Calu3 (cell line): ENCODE measurements around the gene NTRK1. TPM values are rescaled to one million over a fixed set of nuclear protein-coding genes. Genes with fewer than 3 reads are reported as not detected.

Experiments used
- BruUV-seq: library from RNA; stranded (reverse); fragments of 400-500 nt; replicated peaks from 2 replicates; lab custom pipeline; 2021; lab: Mats Ljungman, UMichigan
- CTCF ChIA-PET: fragments of 300-600 bp; sonication (Branson Sonifier 250); formaldehyde crosslinking; loops from one replicate; lab custom pipeline; 2022; ENCODE audit warnings: antibody characterized with exemption; lab: Charles Lee
- DNase-seq: peaks from one replicate; pipeline ENCODE4 v3.0.0; 2022
- H3K27ac Mint-ChIP-seq: one replicate; pipeline ENCODE4 v1.8.0; 2022; ENCODE audit warnings: mixed read lengths; ENCODE audit not compliant: unreplicated experiment
- H3K27me3 Mint-ChIP-seq: one replicate; pipeline ENCODE4 v1.8.0; 2022; ENCODE audit warnings: mixed read lengths; ENCODE audit not compliant: unreplicated experiment
- H3K36me3 Mint-ChIP-seq: one replicate; pipeline ENCODE4 v1.8.0; 2022; ENCODE audit warnings: mild to moderate bottlenecking, moderate library complexity, mixed read lengths; ENCODE audit not compliant: insufficient read depth, unreplicated experiment
- H3K4me1 Mint-ChIP-seq: one replicate; pipeline ENCODE4 v1.8.0; 2022; ENCODE audit warnings: mild to moderate bottlenecking, low read depth, mixed read lengths; ENCODE audit not compliant: unreplicated experiment
- H3K4me3 Mint-ChIP-seq: one replicate; pipeline ENCODE4 v1.8.0; 2022; ENCODE audit warnings: mild to moderate bottlenecking, low read depth, moderate library complexity, mixed read lengths; ENCODE audit not compliant: unreplicated experiment
- H3K9me3 Mint-ChIP-seq: one replicate; pipeline ENCODE4 v1.8.0; 2022; ENCODE audit warnings: low read depth, mixed read lengths; ENCODE audit not compliant: unreplicated experiment
- CTCF ChIP-seq: fragments of 200-600 bp; IDR thresholded peaks from one replicate; pipeline ENCODE4 v1.8.0; 2022; ENCODE audit warnings: antibody characterized with exemption; ENCODE audit not compliant: unreplicated experiment
- intact Hi-C: fragments of 100-400 bp; cut with micrococcal nuclease; formaldehyde crosslinking; loops from one replicate; pipeline ENCODE4 v1.10.0; 2022; ENCODE audit not compliant: unreplicated experiment
- total RNA-seq: library from RNA; stranded (reverse); gene quantifications from 2 replicates; pipeline ENCODE4 v1.2.3, GENCODE V29; 2022

NTRK1 gene
- total RNA-seq, 1 experiment from 2014 or later = not detected

GRCh38 chr1:156862997-156863599 lies 2.4 kb downstream of the NTRK1 start:
- Mint-ChIP-seq H3K4me3 (no peak overlapping the region), H3K27ac (no peak overlapping the region), H3K9me3 (no peaks in the 10 kb centered on the region), H3K36me3 (no peaks in the 10 kb centered on the region), H3K4me1 (peaks cover 28% of the 10 kb centered on the region), H3K27me3 (peaks cover 81% of the 10 kb centered on the region)
- CTCF ChIA-PET = interaction anchor here (0.6 to 0.7 kb wide), 2 partner anchors 18 to 168 kb away, joined by 4 to 5 read pairs; no protein-coding TSS in a partner anchor
- TF ChIP-seq CTCF = no peak
- intact Hi-C loops = no loop called here
- BruUV-seq = no TSS peak
- DNase-seq = no peak

GRCh38 chr1:156863631-156864030 lies 3.0 kb downstream of the NTRK1 start:
- H3K27me3 Mint-ChIP-seq = peaks cover 81% of the 10 kb centered on the region
- H3K4me3 Mint-ChIP-seq = no peak overlapping the region
- no peaks in the 10 kb centered on the region for H3K36me3 Mint-ChIP-seq
- no TSS peak for BruUV-seq
- H3K4me1 Mint-ChIP-seq = peaks cover 23% of the 10 kb centered on the region
- no peak overlapping the region for H3K27ac Mint-ChIP-seq
- CTCF ChIA-PET = interaction anchor here (1.2 kb wide), 1 partner anchor 50 kb away, joined by 3 read pairs; no protein-coding TSS in a partner anchor
- no peak for DNase-seq
- intact Hi-C loops = no loop called here
- no peak for TF ChIP-seq CTCF
- H3K9me3 Mint-ChIP-seq = no peaks in the 10 kb centered on the region

- H3K27ac Mint-ChIP-seq = no peak overlapping the region
- no peaks in the 10 kb centered on the region for H3K36me3 Mint-ChIP-seq
- CTCF ChIA-PET = interaction anchor here (1.2 kb wide), 1 partner anchor 51 kb away, joined by 3 read pairs; no protein-coding TSS in a partner anchor
- intact Hi-C loops = no loop called here
- no TSS peak for BruUV-seq
- H3K27me3 Mint-ChIP-seq = peaks cover 84% of the 10 kb centered on the region
- H3K9me3 Mint-ChIP-seq = no peaks in the 10 kb centered on the region
- no peak overlapping the region for H3K4me3 Mint-ChIP-seq
- H3K4me1 Mint-ChIP-seq = peaks cover 17% of the 10 kb centered on the region
- no peak for DNase-seq
- TF ChIP-seq CTCF = no peak
Measured at GRCh38 chr1:156864796-156865195, 4.1 kb downstream of the NTRK1 start.

- H3K4me1 Mint-ChIP-seq = peaks cover 12% of the 10 kb centered on the region
- DNase-seq = no peak
- TF ChIP-seq CTCF = no peak
- CTCF ChIA-PET = no interaction called here
- no peak overlapping the region for H3K27ac Mint-ChIP-seq
- peaks cover 84% of the 10 kb centered on the region for H3K27me3 Mint-ChIP-seq
- no peak overlapping the region for H3K4me3 Mint-ChIP-seq
- no peaks in the 10 kb centered on the region for H3K9me3 Mint-ChIP-seq
- intact Hi-C loops = no loop called here
- BruUV-seq = no TSS peak
- H3K36me3 Mint-ChIP-seq = no peaks in the 10 kb centered on the region
Measured at GRCh38 chr1:156865258-156865657, 4.6 kb downstream of the NTRK1 start.
